Loucy (cell line): ENCODE results near the gene MRPL53.

ENCODE experiments used
- H2AFZ ChIP-seq: fragments of 200-600 bp; sonication (generic); 2 replicates; pipeline ENCODE4 v1.6.0; 2016; ENCODE audit warnings: antibody characterized with exemption, mild to moderate bottlenecking, low read length, moderate library complexity
- H3F3A ChIP-seq: fragments of 200-600 bp; 2 replicates; pipeline ENCODE4 v1.6.0; 2016; ENCODE audit warnings: antibody characterized with exemption, low read depth, mild to moderate bottlenecking
- H3K27me3 ChIP-seq: fragments of 200-600 bp; sonication (generic); 2 replicates; pipeline ENCODE4 v1.6.1; 2014; ENCODE audit warnings: low read length, mild to moderate bottlenecking; ENCODE audit not compliant: insufficient read depth, poor library complexity, severe bottlenecking
- H3K36me3 ChIP-seq: fragments of 200-600 bp; sonication (generic); 2 replicates; pipeline ENCODE4 v1.6.1; 2016; ENCODE audit warnings: low read length; ENCODE audit not compliant: insufficient read depth
- H3K4me1 ChIP-seq: fragments of 200-600 bp; sonication (generic); 2 replicates; pipeline ENCODE4 v1.5.1; 2014; ENCODE audit warnings: low read length, mild to moderate bottlenecking; ENCODE audit not compliant: insufficient read depth, poor library complexity, severe bottlenecking
- H3K4me2 ChIP-seq: fragments of 200-600 bp; sonication (generic); 2 replicates; pipeline ENCODE4 v1.6.0; 2014; ENCODE audit warnings: antibody characterized with exemption, low read length, low read depth, mild to moderate bottlenecking; ENCODE audit not compliant: poor library complexity, severe bottlenecking
- H3K4me3 ChIP-seq: fragments of 200-600 bp; sonication (generic); 2 replicates; pipeline ENCODE4 v1.5.1; 2014; ENCODE audit warnings: low read length, mild to moderate bottlenecking, mixed read lengths; ENCODE audit not compliant: poor library complexity, severe bottlenecking
- H3K79me2 ChIP-seq: fragments of 200-600 bp; sonication (generic); 2 replicates; pipeline ENCODE4 v1.6.1; 2014; ENCODE audit warnings: low read length; ENCODE audit not compliant: insufficient read depth
- H3K9ac ChIP-seq: fragments of 200-600 bp; sonication (generic); 2 replicates; pipeline ENCODE4 v1.6.0; 2014; ENCODE audit warnings: mild to moderate bottlenecking, low read depth, low read length, moderate library complexity; ENCODE audit not compliant: poor library complexity, severe bottlenecking
- H3K9me2 ChIP-seq: fragments of 200-600 bp; sonication (generic); replicated peaks from 2 replicates; pipeline ENCODE4 v1.6.1; 2016; ENCODE audit warnings: low read depth, low read length, mixed read lengths
- H3K9me3 ChIP-seq: fragments of 200-600 bp; sonication (generic); 2 replicates; pipeline ENCODE4 v1.6.1; 2014; ENCODE audit warnings: mild to moderate bottlenecking, antibody characterized with exemption, low read length, low read depth; ENCODE audit not compliant: insufficient read depth
- H4K20me1 ChIP-seq: fragments of 200-600 bp; sonication (generic); 2 replicates; pipeline ENCODE4 v1.6.0; 2014; ENCODE audit warnings: antibody characterized with exemption, low read length, mild to moderate bottlenecking; ENCODE audit not compliant: insufficient read depth, poor library complexity, severe bottlenecking
- EZH2phosphoT487 ChIP-seq: fragments of 200-600 bp; IDR thresholded peaks from 2 replicates; pipeline ENCODE4 v1.6.1; 2018; ENCODE audit warnings: antibody characterized with exemption, mild to moderate bottlenecking, moderate library complexity, borderline replicate concordance
- TF ChIP-seq, protein P1 (sequence below): fragments of 200-600 bp; sonication (generic); conservative IDR thresholded peaks from 2 replicates; pipeline ENCODE4 v1.5.1; 2014; ENCODE audit warnings: mild to moderate bottlenecking, antibody characterized with exemption, low read length

Gene MRPL53

GRCh38 chr2:74504591-74504990 is 32.1 kb upstream of the MRPL53 start:
- Histone ChIP-seq H3K4me3 (no peak overlapping the region), H4K20me1 (no peaks in the 10 kb centered on the region), H3K9ac (no peak overlapping the region), H2AFZ (no peak overlapping the region), H3K36me3 (no peaks in the 10 kb centered on the region), H3K9me3 (no peaks in the 10 kb centered on the region), H3K4me2 (peak overlapping the region; percentile 99), H3K9me2 (no peaks in the 10 kb centered on the region), H3K4me1 (peaks cover 27% of the 10 kb centered on the region), H3F3A (no peaks in the 10 kb centered on the region), H3K27me3 (no peaks in the 10 kb centered on the region), H3K79me2 (peaks cover 23% of the 10 kb centered on the region)
- TF ChIP-seq, protein P1, sequence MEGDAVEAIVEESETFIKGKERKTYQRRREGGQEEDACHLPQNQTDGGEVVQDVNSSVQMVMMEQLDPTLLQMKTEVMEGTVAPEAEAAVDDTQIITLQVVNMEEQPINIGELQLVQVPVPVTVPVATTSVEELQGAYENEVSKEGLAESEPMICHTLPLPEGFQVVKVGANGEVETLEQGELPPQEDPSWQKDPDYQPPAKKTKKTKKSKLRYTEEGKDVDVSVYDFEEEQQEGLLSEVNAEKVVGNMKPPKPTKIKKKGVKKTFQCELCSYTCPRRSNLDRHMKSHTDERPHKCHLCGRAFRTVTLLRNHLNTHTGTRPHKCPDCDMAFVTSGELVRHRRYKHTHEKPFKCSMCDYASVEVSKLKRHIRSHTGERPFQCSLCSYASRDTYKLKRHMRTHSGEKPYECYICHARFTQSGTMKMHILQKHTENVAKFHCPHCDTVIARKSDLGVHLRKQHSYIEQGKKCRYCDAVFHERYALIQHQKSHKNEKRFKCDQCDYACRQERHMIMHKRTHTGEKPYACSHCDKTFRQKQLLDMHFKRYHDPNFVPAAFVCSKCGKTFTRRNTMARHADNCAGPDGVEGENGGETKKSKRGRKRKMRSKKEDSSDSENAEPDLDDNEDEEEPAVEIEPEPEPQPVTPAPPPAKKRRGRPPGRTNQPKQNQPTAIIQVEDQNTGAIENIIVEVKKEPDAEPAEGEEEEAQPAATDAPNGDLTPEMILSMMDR: no peak
- no peak for TF ChIP-seq EZH2phosphoT487

GRCh38 chr2:74503506-74504475 is 31.3 kb upstream of the MRPL53 start:
- no peaks in the 10 kb centered on the region for H3K9me2 ChIP-seq

GRCh38 chr2:74502720-74503505 is 30.4 kb upstream of the MRPL53 start:
- Histone ChIP-seq H3K9me3 (no peaks in the 10 kb centered on the region), H3K9me2 (no peaks in the 10 kb centered on the region), H3K4me1 (peaks cover 20% of the 10 kb centered on the region), H3K4me3 (peak overlapping the region; percentile 77), H3K27me3 (no peaks in the 10 kb centered on the region), H3K79me2 (peaks cover 23% of the 10 kb centered on the region), H4K20me1 (no peaks in the 10 kb centered on the region), H3K36me3 (no peaks in the 10 kb centered on the region), H3K9ac (peak overlapping the region; percentile 80), H2AFZ (peak overlapping the region; percentile 83), H3K4me2 (peak overlapping the region; percentile 99), H3F3A (no peaks in the 10 kb centered on the region)
- TF ChIP-seq, protein P1: peak; percentile 53
- TF ChIP-seq EZH2phosphoT487: no peak

More at GRCh38 chr2:74503506-74504475, 31.3 kb upstream of the MRPL53 start:
- no peaks in the 10 kb centered on the region for H4K20me1 ChIP-seq
- H3K27me3 ChIP-seq: no peaks in the 10 kb centered on the region
- TF ChIP-seq EZH2phosphoT487: no peak
- TF ChIP-seq, protein P1: no peak
- peak overlapping the region; percentile 80 for H3K9ac ChIP-seq
- H2AFZ ChIP-seq: peak overlapping the region; percentile 83
- no peaks in the 10 kb centered on the region for H3F3A ChIP-seq
- H3K9me3 ChIP-seq: no peaks in the 10 kb centered on the region
- H3K4me1 ChIP-seq: peaks cover 27% of the 10 kb centered on the region
- no peaks in the 10 kb centered on the region for H3K36me3 ChIP-seq
- H3K4me2 ChIP-seq: peak overlapping the region; percentile 99
- H3K4me3 ChIP-seq: peak overlapping the region; percentile 77
- peaks cover 23% of the 10 kb centered on the region for H3K79me2 ChIP-seq
